GM03348 (cell line): ENCODE results near the gene SMYD3.
A peak's percentile ranks its signal among the peaks of the same experiment; 100 is the strongest.
"Not testable (repeated sequence)": the region's sequence is repeated elsewhere in the genome, so short reads cannot be mapped to it uniquely, and the experiment has no call there.

Experiments
- DNase-seq: peaks from one replicate; pipeline ENCODE4 v3.0.0; 2012; ENCODE audit warnings: low spot score

SMYD3 gene

GRCh38 chr1:246355411-246356230 is 151.5 kb downstream of the SMYD3 start:
- no peak for DNase-seq

DNA sequence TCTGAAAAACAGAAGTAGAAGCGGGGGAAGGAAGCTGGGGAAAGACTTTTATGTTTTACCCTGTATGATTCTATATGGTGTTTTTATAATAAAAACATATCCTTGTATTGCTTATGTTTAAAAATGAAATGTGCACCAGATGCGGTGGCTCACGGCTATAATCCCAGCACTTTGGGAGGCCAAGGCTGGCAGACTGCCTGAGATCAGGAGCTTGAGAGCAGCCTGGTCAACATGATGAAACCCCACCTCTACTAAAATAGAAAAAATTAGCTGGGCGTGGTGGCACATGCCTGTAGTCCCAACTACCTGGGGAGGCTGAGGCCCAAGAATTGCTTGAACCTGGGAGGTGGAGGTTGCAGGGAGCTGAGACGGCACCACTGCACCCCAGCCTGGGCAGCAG is 155.4 kb downstream of the SMYD3 start:
- no peak for DNase-seq

GRCh38 chr1:246350745-246351144 is 156.3 kb downstream of the SMYD3 start:
- DNase-seq = no peak

DNA sequence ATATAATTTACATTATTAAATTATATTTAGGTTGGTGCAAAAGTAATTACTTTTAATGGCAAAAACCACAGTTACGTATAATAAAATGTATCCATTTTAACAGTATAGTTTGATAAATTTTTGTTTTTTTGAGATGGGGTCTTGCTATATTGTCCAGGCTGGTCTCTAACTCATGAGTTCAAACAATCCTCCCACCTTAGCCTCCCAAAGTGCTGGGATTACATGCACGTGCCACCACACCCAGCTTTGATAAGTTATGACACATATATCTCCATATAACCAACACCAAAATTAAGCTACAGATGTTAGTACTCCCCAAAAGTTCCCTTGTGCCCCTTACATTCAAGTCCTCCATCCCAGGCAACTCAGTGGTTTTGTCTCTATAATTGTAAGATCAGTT is 163.1 kb downstream of the SMYD3 start:
- no peak for DNase-seq

DNA sequence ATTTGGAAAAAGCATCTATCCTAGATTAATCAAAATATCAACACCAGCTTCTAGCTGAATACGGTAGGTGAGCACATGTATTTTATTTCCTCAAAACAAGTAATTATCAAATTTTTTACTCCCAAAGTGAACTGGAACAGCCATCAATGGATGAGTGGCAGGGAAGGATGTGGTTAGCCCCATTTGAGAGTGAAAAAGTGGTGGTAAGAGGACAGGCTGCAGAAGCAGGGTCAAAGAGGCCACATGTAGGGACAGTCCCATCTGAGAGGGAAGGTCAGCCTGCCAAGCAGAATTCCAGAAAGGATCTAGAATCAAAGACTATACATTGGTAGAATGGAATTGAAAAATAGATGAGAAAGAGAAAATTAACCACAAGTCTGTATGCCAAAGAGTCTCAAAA is 163.8 kb downstream of the SMYD3 start:
- DNase-seq = no peak

GRCh38 chr1:246338546-246338945 is 168.5 kb downstream of the SMYD3 start:
- no peak for DNase-seq

GRCh38 chr1:246338098-246338497 is 169.0 kb downstream of the SMYD3 start:
- DNase-seq = no peak

DNA sequence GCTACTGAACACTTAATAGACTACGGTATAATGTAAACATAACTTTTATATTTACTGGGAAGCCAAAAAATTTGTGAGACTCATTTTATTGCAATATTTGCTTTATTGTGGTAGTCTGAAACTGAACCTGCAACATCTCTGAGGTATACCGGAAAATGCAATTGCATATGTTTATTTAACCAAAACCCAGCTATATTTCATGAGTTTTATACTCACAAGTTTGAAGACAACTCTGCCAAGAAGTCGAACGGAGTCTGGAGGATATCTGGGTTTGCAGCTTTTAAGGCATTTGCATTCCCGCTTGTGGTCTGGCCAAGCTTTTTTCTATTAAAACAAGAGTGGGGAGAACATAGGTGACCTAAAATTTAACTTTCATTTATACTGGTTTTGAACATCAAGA is 171.9 kb downstream of the SMYD3 start:
- DNase-seq = no peak

DNA sequence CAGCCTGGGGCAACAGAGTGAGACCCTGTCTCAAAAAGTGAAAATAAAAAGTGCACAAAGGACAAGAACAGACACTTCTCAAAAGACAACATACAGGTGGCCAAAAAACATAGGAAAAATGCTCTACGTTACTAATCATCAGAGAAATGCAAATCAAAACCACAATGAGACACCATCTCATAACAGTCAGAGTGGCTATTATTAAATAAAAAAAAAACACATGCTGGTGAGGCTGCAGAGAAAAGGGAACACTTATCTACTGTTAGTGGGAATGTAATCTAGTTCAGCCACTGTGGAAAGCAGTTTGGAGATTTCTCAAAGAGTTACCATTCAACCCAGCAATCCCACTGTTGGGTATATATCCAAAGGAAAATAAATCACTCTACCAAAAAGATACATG is 173.2 kb downstream of the SMYD3 start:
- no peak for DNase-seq

GRCh38 chr1:246332078-246332477 is 175.0 kb downstream of the SMYD3 start:
- no peak for DNase-seq

- no peak for DNase-seq
Measured at GRCh38 chr1:246329900-246330299, 177.2 kb downstream of the SMYD3 start.

- not testable (repeated sequence) for DNase-seq
Measured at GRCh38 chr1:246329292-246329691, 177.8 kb downstream of the SMYD3 start.

DNA sequence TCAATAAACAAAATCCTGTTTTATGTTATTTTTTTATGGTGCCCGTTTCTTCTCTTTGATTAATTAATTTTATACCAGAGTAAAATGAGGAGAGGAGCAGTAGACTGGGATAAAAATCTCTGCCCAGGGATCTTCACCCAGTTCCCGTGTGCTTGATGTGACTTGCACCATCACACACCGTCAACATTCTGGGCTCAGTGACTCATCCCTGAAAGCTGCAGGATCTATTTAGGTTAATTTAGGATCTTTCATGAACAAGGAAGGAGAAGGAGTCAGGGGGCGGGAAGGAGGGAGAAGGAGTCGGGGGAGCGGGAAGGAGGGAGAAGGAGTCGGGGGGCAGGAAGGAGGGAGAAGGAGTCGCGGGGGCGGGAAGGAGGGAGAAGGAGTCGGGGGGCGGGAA is 182.4 kb downstream of the SMYD3 start:
- no peak for DNase-seq

DNA sequence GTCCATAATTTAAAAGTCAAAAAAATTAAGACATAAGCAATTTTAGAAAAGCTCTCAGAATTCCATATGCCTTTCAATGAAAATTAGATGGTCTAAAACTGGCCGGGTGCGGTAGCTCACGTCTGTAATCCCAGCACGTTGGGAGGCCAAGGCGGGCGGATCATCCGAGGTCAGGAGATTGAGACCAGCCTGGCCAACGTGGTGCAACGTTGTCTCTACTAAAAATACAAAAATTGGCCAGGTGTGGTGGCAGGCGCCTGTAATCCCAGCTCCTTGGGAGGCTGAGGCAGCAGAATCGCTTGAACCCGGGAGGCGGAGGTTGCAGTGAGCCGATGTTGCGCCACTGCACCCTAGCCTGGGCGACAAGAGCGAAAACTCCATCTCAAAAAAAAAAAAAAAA is 183.0 kb downstream of the SMYD3 start:
- DNase-seq = not testable (repeated sequence)

GRCh38 chr1:246320286-246320685 is 186.8 kb downstream of the SMYD3 start:
- DNase-seq = peak; percentile 31

- no peak for DNase-seq
Measured at GRCh38 chr1:246319083-246319714, 187.9 kb downstream of the SMYD3 start.

GRCh38 chr1:246318622-246319021 is 188.5 kb downstream of the SMYD3 start:
- no peak for DNase-seq

DNA sequence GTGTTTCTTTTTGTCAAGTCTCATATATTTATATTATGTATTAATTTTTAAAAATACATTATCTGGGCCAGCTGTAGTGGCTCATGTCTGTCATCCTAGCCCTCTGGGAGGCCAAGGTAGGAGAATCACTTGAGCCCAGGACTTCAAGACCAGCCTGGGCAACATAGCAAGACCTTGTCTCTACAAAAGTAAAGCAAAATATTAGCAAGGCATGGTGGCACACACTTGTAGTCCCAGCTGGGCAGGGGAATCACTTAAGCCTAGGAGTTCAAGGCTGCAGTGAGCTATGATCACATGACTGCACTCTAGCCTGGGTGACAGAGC is 189.1 kb downstream of the SMYD3 start:
- no peak for DNase-seq

GRCh38 chr1:246317332-246318035 is 189.6 kb downstream of the SMYD3 start:
- peak; percentile 15 for DNase-seq

DNA sequence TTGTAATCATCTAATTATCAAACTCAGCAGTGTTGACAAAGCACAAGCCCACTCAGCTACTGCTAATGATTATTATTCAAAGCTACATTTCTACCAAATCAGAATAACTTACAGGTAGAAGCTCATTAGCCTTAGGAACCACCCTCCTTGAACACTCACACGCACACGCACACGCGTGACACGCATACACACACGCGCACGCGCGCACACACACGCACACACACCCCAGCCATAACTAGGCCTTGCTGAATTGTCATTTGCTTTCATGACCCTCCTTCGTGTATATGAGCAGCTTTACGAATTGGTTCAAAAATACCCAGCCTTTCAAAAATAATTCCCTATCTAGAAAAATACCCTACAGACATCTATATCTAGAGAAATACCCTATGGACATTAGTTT is 195.6 kb downstream of the SMYD3 start:
- no peak for DNase-seq

DNA sequence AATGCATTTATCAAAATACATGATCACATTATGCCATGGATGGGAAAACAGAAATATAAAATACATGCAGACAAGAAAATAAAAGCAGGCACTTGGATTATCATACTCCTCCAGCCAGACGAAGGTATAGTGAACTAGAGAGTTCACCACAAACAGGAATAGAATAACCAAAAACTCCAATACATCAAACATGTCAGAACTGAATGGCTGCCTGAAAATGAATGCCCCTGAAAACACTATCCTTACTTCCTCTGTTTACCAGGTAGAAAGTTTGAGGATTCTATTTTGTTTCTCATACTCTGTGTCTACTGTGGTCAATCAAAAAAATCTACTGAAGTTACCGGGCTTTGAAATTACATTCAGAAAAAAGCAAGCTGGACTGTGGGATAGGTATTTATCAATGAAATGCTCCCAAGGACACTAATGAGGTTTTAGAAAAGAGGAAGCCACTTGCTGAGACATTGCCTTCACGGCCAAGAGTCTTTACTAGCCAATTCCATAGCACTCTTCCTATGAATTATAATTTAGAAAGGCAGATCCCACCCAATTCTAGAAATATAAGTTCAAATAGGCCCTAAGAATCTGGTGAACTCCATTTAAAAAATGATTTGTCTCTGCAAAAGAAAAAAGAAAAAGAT is 197.7 kb downstream of the SMYD3 start:
- DNase-seq = no peak

DNA sequence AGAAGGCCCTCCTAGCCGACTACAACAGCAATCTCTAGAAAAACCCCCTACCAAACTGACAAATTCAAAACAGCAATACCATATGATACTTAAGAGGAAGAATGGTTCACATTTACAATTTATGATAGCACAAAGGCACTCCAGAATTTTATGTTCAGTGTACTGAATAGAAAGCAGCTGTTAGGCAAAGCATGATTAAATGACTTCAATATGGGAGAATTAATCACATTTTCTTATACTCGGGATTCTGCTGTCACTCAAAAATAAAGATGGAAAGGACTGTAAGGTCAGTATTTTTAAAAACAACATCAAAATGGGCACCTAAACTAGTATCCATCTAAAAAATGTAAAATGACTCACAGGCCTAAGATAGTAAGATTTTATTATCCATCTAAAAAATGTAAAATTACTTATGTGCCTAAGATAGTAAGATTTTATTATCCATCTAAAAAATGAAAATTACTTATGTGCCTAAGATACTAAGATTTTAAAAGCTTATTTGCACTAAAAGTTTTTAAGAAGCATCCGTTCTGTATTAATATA is 198.5 kb downstream of the SMYD3 start:
- no peak for DNase-seq
